ENCODE measurements around the gene HP1BP3. TPM values are rescaled to one million over a fixed set of nuclear protein-coding genes. Genes with fewer than 3 reads are reported as not detected.

The HP1BP3 gene
- total RNA-seq, 1 experiment from 2014 or later = 251 TPM

GRCh38 chr1:20709868-20710267 is 77.2 kb downstream of the HP1BP3 start:
- TF ChIP-seq EZH2 (IDR thresholded peaks at IDR 0.05; ENCODE audit: low read depth) (no peak), CTCF (conservative IDR thresholded peaks at IDR 0.05) (no peak)
- ChIA-PET POLR2A (ENCODE audit: unreplicated experiment) (no interaction called here), CTCF (no interaction called here)
- DNase-seq = no peak
- H3K4me3 ChIP-seq = no peak overlapping the region
- H4K20me1 ChIP-seq (ENCODE audit: insufficient read depth) = no peaks in the 10 kb centered on the region
- H3K9me2 ChIP-seq (ENCODE audit: insufficient read depth) = no peaks in the 10 kb centered on the region
- H3K27me3 ChIP-seq (ENCODE audit: insufficient read depth, low read depth) = no peaks in the 10 kb centered on the region
- H3K27ac ChIP-seq = no peak overlapping the region
- H2AFZ ChIP-seq = no peak overlapping the region
- no peaks in the 10 kb centered on the region for H3K9me3 ChIP-seq (ENCODE audit: insufficient read depth, low read depth)
- no peaks in the 10 kb centered on the region for H3K4me1 ChIP-seq (replicated peaks; ENCODE audit: insufficient read depth)
- intact Hi-C loops (cut with micrococcal nuclease; ENCODE audit: unreplicated experiment) = no loop called here
- BruUV-seq (replicated peaks) = no TSS peak
- no peak overlapping the region for H3K4me2 ChIP-seq
- no peaks in the 10 kb centered on the region; the same call in 1 of the 2 replicates for H3F3A ChIP-seq (ENCODE audit: insufficient read depth, low read depth)
- H3K79me2 ChIP-seq (ENCODE audit: low read depth) = no peaks in the 10 kb centered on the region
- H3K36me3 ChIP-seq (ENCODE audit: low read depth) = no peaks in the 10 kb centered on the region

- no peaks in the 10 kb centered on the region for H4K20me1 ChIP-seq (ENCODE audit: insufficient read depth)
- no peaks in the 10 kb centered on the region for H3K27me3 ChIP-seq (ENCODE audit: insufficient read depth, low read depth)
- no peak overlapping the region for H3K4me3 ChIP-seq
- TF ChIP-seq EZH2 (IDR thresholded peaks at IDR 0.05; ENCODE audit: low read depth) (no peak), CTCF (conservative IDR thresholded peaks at IDR 0.05) (no peak)
- no peak overlapping the region for H3K27ac ChIP-seq
- no peak for DNase-seq
- no peaks in the 10 kb centered on the region for H3K79me2 ChIP-seq (ENCODE audit: low read depth)
- CTCF ChIA-PET = no interaction called here
- POLR2A ChIA-PET (ENCODE audit: unreplicated experiment) = no interaction called here
- no peaks in the 10 kb centered on the region for H3K9me3 ChIP-seq (ENCODE audit: insufficient read depth, low read depth)
- no peaks in the 10 kb centered on the region for H3K36me3 ChIP-seq (ENCODE audit: low read depth)
- H2AFZ ChIP-seq = no peak overlapping the region
- H3K4me1 ChIP-seq (replicated peaks; ENCODE audit: insufficient read depth) = no peaks in the 10 kb centered on the region
- intact Hi-C loops (cut with micrococcal nuclease; ENCODE audit: unreplicated experiment) = no loop called here
- H3F3A ChIP-seq (ENCODE audit: insufficient read depth, low read depth) = no peaks in the 10 kb centered on the region; the same call in 1 of the 2 replicates
- H3K4me2 ChIP-seq = no peak overlapping the region
- no peaks in the 10 kb centered on the region for H3K9me2 ChIP-seq (ENCODE audit: insufficient read depth)
- BruUV-seq (replicated peaks) = no TSS peak
These were observed 78.2 kb downstream of the HP1BP3 start for GRCh38 chr1:20708891-20709290.

GRCh38 chr1:20708057-20708456 is 79.0 kb downstream of the HP1BP3 start:
- POLR2A ChIA-PET (ENCODE audit: unreplicated experiment) = interaction anchor here (0.6 kb wide), 1 partner anchor 94 kb away, joined by 3 read pairs; no protein-coding TSS in a partner anchor
- Histone ChIP-seq H3K36me3 (ENCODE audit: low read depth) (no peaks in the 10 kb centered on the region), H3K79me2 (ENCODE audit: low read depth) (no peaks in the 10 kb centered on the region), H3K27me3 (ENCODE audit: insufficient read depth, low read depth) (no peaks in the 10 kb centered on the region), H3F3A (ENCODE audit: insufficient read depth, low read depth) (no peaks in the 10 kb centered on the region; the same call in 1 of the 2 replicates), H4K20me1 (ENCODE audit: insufficient read depth) (no peaks in the 10 kb centered on the region), H3K4me1 (replicated peaks; ENCODE audit: insufficient read depth) (no peaks in the 10 kb centered on the region), H3K9me2 (ENCODE audit: insufficient read depth) (no peaks in the 10 kb centered on the region), H3K9me3 (ENCODE audit: insufficient read depth, low read depth) (no peaks in the 10 kb centered on the region), H3K4me3 (no peak overlapping the region), H3K4me2 (no peak overlapping the region), H2AFZ (no peak overlapping the region), H3K27ac (no peak overlapping the region)
- BruUV-seq (replicated peaks) = no TSS peak
- no peak for DNase-seq
- no peak for TF ChIP-seq EZH2 (IDR thresholded peaks at IDR 0.05; ENCODE audit: low read depth)
- no peak for TF ChIP-seq CTCF (conservative IDR thresholded peaks at IDR 0.05)
- CTCF ChIA-PET = no interaction called here
- intact Hi-C loops (cut with micrococcal nuclease; ENCODE audit: unreplicated experiment) = no loop called here

Data from PC-9 (cell line).